PC-3 (cell line): ENCODE results near the gene ZNF606.

ENCODE experiments used
- EZH2 ChIP-seq: fragments of 300-600 bp; sonication (generic); IDR thresholded peaks from one replicate; pipeline ENCODE4 v1.6.1; 2017; ENCODE audit warnings: antibody characterized with exemption, mild to moderate bottlenecking, low read length; ENCODE audit not compliant: unreplicated experiment
- TF ChIP-seq, protein P1 (sequence below): fragments of 300-600 bp; sonication (generic); conservative IDR thresholded peaks from 2 replicates; pipeline ENCODE4 v1.5.1; 2017; ENCODE audit warnings: antibody characterized with exemption, low read depth, mild to moderate bottlenecking, low read length

DNA sequence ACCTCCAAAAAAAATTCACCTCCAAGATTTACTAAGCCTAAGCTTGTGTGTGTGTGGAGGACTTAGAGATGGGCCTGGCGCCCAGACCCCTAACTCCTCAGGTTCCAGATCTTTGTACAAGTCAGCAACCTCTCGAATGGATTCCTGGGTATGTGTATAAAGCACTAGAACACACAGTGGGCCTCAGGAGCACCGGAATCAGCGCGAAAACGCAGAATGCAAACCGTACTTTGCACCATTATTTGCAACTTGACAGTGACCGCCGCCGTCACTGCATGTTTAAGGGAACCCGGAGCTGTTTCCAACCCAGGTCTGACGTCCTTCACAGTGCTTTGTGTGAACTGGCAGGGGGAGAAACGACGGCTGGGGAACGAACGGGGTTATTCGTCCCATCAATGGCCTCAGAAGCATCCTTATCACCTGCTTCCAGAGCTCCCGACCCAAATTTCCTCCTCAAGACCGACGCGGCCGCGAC, 688 bp downstream of the ZNF606 start:
- TF ChIP-seq, protein P1, sequence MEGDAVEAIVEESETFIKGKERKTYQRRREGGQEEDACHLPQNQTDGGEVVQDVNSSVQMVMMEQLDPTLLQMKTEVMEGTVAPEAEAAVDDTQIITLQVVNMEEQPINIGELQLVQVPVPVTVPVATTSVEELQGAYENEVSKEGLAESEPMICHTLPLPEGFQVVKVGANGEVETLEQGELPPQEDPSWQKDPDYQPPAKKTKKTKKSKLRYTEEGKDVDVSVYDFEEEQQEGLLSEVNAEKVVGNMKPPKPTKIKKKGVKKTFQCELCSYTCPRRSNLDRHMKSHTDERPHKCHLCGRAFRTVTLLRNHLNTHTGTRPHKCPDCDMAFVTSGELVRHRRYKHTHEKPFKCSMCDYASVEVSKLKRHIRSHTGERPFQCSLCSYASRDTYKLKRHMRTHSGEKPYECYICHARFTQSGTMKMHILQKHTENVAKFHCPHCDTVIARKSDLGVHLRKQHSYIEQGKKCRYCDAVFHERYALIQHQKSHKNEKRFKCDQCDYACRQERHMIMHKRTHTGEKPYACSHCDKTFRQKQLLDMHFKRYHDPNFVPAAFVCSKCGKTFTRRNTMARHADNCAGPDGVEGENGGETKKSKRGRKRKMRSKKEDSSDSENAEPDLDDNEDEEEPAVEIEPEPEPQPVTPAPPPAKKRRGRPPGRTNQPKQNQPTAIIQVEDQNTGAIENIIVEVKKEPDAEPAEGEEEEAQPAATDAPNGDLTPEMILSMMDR, result no peak
- no peak for TF ChIP-seq EZH2
